ENCODE results near the gene KIF26B.

GRCh38 chr1:245246433-245246832 is 91.6 kb downstream of the KIF26B start:
- TF ChIP-seq CTCF (conservative IDR thresholded peaks at IDR 0.05; ENCODE audit: low read depth, low read length), result no peak
- TF ChIP-seq SMC3 (IDR thresholded peaks at IDR 0.05; ENCODE audit: low read depth, low read length), result no peak
- no peak for TF ChIP-seq POLR2A (IDR thresholded peaks at IDR 0.05; ENCODE audit: low read depth, low read length)
- TF ChIP-seq CHD1 (IDR thresholded peaks at IDR 0.05; ENCODE audit: low read depth, low read length), result no peak
- no peak for TF ChIP-seq USF2 (IDR thresholded peaks at IDR 0.05; ENCODE audit: low read depth, low read length)
- TF ChIP-seq MXI1 (IDR thresholded peaks at IDR 0.05; ENCODE audit: borderline replicate concordance, low read depth, low read length), result no peak

Measured in IMR-90 (cell line).